ENCODE data around the gene MIPEP.
A peak's percentile ranks its signal among the peaks of the same experiment; 100 is the strongest.

Gene MIPEP

DNA sequence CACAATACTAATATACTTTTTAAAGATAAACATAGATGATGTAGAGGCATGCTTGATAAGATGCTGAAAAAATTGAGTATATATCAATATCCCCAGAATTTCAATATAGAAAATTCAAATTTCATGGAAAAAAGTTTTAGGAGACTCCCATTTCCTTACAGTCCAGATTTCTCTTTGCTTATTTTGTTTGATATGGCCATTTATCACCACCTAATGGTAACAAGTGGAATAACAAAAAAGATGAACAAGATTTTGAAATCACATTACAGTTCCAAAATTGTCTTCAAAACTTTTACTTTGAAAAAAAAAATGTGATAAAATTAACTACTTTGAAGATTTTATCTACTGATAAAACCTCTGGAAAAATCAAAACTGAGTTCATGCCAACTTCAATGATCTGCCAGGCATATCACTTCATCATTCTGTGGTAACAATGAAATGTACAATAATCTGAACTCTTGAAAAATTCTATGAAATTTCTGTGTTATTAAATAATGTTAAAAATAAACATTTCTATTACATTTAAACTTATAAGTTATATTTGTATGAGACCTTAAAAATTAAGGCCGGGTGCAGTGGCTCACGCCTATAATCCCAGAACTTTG, 17.5 kb downstream of the MIPEP start:
- TF ChIP-seq, protein P1, sequence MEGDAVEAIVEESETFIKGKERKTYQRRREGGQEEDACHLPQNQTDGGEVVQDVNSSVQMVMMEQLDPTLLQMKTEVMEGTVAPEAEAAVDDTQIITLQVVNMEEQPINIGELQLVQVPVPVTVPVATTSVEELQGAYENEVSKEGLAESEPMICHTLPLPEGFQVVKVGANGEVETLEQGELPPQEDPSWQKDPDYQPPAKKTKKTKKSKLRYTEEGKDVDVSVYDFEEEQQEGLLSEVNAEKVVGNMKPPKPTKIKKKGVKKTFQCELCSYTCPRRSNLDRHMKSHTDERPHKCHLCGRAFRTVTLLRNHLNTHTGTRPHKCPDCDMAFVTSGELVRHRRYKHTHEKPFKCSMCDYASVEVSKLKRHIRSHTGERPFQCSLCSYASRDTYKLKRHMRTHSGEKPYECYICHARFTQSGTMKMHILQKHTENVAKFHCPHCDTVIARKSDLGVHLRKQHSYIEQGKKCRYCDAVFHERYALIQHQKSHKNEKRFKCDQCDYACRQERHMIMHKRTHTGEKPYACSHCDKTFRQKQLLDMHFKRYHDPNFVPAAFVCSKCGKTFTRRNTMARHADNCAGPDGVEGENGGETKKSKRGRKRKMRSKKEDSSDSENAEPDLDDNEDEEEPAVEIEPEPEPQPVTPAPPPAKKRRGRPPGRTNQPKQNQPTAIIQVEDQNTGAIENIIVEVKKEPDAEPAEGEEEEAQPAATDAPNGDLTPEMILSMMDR (IDR thresholded peaks at IDR 0.05; ENCODE audit: extremely low read depth, insufficient read depth, missing control alignments): peak; percentile 48
- in situ Hi-C loops (cut with MboI; ENCODE audit: low pct_unique_long_range_greater_than_20kb, low sequenced_read_pairs, unreplicated experiment): loop anchor here (10.0 kb wide), 1 partner anchor 407 kb away; no protein-coding TSS in a partner anchor
- DNase-seq (ENCODE audit: low spot score): peak; percentile 37

DNA sequence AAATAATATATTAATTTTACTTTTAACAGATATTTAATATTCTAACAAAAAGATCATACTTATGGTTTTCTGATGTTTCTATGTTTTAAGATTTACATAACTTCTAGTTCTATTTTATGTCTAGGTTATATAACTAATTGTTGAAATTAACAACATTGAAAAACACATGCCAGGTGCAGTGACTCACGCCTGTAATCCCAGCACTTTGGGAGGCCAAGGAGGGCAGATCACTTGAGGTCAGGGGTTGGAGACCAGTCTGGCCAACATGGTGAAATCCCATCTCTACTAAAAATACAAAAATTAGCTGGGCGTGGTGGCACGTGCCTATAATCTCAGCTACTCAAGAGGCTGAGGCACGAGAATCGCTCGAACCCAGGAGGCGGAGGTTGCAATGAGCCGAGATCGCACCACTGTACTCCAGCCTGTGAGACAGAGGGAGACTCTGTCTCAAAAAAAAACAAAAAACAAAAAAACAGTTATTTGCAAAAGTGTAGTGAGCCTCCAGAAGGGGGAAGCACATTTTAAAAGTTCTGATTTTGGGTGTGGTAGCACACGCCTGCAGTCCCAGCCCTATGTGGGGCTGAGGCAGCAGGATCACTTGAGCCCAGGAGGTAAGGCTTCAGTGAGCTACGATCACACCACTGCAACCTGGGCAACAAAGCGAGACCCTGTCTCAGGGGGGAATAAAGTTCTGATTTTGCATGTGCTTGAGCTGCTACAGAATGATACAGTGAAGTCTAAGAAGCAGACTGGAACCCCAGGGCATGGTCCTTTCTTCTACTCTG, 18.7 kb downstream of the MIPEP start:
- in situ Hi-C loops (cut with MboI; ENCODE audit: low pct_unique_long_range_greater_than_20kb, low sequenced_read_pairs, unreplicated experiment): loop anchor here (10.0 kb wide), 1 partner anchor 406 kb away; no protein-coding TSS in a partner anchor
- TF ChIP-seq, protein P1 (IDR thresholded peaks at IDR 0.05; ENCODE audit: extremely low read depth, insufficient read depth, missing control alignments): peak; percentile 7
- DNase-seq (ENCODE audit: low spot score): no peak

DNA sequence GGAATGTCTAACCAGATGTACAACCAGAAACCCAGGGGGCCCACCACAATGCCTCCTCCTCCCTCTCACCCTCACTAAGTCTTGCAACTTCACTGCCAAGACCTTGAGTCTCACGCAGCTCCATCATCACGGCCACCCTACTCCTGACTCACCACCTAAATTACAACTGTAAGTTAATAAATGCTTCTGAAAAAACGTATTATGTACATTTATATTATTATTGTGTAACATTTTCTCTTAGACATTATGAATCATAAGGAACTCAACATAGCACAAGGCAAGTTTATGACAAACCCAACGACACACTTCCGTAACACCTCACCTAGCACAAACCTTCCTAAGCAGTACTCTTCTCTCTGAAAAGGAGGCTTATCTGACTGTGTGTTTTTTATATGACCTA, 20.7 kb downstream of the MIPEP start:
- DNase-seq (ENCODE audit: low spot score): no peak
- in situ Hi-C loops (cut with MboI; ENCODE audit: low pct_unique_long_range_greater_than_20kb, low sequenced_read_pairs, unreplicated experiment): no loop called here
- TF ChIP-seq, protein P1 (IDR thresholded peaks at IDR 0.05; ENCODE audit: extremely low read depth, insufficient read depth, missing control alignments): no peak

DNA sequence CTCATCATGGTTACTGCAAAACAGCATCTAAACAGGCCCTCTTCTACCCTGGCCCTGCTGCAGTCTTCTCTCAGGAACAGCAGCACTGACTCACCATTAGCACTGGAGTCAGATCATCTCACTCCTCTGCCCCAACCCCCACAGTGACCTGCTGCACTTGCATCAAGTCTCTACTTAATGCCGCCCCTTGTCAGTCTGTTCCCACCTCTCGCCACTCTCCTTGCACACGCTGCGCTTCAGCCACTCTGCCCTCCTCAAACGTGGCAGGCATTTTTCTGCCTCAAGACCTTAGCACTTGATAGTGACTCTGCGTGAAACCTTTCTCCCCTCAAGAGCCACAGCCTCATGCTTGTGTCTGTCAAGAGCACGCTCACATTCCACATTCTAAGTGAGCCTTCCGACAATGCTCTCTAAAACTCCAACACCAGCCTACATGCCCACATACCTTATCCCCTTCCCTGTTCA, 22.1 kb downstream of the MIPEP start:
- in situ Hi-C loops (cut with MboI; ENCODE audit: low pct_unique_long_range_greater_than_20kb, low sequenced_read_pairs, unreplicated experiment): no loop called here
- TF ChIP-seq, protein P1 (IDR thresholded peaks at IDR 0.05; ENCODE audit: extremely low read depth, insufficient read depth, missing control alignments): no peak
- no peak for DNase-seq (ENCODE audit: low spot score)

DNA sequence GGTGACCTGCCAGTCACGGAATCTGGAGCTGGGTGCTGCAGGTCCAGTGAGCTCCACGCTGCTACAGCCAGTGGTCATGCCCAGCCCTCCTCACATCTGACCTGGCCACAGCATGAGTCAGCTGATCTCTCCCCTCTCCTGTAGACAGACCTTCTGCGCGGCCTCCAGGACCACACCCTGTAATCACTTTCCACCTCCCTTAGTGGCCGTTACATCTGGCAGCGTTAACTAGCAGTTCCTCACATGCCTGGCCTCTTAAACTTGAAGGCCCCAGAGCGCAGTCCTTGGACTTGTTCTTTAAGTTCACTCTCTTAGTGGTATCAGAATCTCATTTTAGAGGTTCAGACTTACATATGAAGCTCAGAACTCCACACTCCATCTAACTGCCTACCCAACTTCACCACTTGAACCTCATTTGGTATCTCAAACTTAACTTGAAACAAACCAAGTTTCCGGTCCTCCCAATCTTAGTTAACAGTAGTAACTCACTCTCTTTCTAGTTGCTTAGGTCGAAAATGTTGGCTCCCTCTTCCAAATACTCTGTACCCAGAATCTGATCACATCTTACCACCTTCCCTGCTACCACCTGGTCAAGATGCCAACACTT, 22.7 kb downstream of the MIPEP start:
- TF ChIP-seq, protein P1 (IDR thresholded peaks at IDR 0.05; ENCODE audit: extremely low read depth, insufficient read depth, missing control alignments): no peak
- in situ Hi-C loops (cut with MboI; ENCODE audit: low pct_unique_long_range_greater_than_20kb, low sequenced_read_pairs, unreplicated experiment): no loop called here
- DNase-seq (ENCODE audit: low spot score): no peak

DNA sequence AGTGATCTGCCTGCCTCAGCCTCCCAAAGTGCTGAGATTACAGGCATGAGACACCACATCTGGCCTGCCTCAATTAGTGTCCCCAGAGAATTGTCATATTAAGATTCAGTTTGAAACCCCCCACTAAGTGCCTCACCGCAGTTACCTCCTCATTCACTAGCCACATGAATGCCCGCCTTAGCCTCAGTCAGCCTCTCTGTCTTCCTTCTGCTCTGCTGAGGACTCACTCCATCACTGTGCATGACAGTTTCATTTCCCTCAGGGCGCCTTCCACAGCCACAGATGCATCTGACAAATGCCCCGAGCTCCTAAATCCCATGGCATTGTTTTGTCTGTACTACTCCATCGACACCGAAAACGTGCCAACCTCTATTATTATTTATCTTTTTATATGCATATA, 23.3 kb downstream of the MIPEP start:
- TF ChIP-seq, protein P1 (IDR thresholded peaks at IDR 0.05; ENCODE audit: extremely low read depth, insufficient read depth, missing control alignments): no peak
- DNase-seq (ENCODE audit: low spot score): no peak
- in situ Hi-C loops (cut with MboI; ENCODE audit: low pct_unique_long_range_greater_than_20kb, low sequenced_read_pairs, unreplicated experiment): no loop called here

Measured in GM13977 (cell line).